ENCODE measurements around the gene PKNOX2.

DNA sequence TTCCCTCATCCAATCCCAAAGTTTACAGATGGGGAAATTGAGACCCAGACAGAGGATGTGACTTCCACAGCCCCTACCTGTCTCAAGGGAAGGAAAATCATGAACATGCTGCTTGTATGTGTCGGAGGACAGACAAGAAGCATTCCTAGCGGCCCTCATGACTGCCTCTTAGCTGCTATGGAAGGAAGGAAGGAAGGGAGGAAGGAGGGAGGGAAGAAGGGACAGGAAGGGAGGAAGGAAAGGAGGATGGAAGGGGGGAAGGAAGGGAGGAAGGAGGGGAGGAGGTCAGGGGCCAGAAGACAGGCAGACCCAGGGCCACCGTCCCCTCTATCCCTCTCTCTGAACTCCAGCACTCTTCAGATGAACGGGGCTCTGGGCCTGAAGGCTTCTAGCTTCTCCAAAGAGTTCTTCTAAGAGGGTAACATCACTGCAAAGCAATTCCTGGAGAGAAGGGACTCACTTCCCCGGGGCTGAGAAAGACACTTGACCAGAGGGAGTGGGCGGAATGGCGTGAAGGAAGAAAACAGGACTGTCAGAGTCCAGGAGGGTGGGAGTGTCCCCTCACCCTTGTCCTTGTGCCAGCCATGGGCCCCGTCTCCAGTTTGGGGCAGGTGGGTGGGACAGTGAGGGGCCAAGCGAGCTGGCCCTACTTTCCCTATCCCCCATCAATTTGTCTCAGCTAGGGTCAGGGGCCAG is 182.2 kb downstream of the PKNOX2 start:
- TF ChIP-seq, protein P1, sequence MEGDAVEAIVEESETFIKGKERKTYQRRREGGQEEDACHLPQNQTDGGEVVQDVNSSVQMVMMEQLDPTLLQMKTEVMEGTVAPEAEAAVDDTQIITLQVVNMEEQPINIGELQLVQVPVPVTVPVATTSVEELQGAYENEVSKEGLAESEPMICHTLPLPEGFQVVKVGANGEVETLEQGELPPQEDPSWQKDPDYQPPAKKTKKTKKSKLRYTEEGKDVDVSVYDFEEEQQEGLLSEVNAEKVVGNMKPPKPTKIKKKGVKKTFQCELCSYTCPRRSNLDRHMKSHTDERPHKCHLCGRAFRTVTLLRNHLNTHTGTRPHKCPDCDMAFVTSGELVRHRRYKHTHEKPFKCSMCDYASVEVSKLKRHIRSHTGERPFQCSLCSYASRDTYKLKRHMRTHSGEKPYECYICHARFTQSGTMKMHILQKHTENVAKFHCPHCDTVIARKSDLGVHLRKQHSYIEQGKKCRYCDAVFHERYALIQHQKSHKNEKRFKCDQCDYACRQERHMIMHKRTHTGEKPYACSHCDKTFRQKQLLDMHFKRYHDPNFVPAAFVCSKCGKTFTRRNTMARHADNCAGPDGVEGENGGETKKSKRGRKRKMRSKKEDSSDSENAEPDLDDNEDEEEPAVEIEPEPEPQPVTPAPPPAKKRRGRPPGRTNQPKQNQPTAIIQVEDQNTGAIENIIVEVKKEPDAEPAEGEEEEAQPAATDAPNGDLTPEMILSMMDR (IDR thresholded peaks at IDR 0.05), result no peak
- TF ChIP-seq TCF7 (CRISPR knock-in tag; IDR thresholded peaks at IDR 0.05; ENCODE audit: low read depth), result no peak
- TF ChIP-seq, protein P2, sequence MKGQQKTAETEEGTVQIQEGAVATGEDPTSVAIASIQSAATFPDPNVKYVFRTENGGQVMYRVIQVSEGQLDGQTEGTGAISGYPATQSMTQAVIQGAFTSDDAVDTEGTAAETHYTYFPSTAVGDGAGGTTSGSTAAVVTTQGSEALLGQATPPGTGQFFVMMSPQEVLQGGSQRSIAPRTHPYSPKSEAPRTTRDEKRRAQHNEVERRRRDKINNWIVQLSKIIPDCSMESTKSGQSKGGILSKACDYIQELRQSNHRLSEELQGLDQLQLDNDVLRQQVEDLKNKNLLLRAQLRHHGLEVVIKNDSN (CRISPR knock-in tag; IDR thresholded peaks at IDR 0.05), result no peak
- TF ChIP-seq, protein P3, sequence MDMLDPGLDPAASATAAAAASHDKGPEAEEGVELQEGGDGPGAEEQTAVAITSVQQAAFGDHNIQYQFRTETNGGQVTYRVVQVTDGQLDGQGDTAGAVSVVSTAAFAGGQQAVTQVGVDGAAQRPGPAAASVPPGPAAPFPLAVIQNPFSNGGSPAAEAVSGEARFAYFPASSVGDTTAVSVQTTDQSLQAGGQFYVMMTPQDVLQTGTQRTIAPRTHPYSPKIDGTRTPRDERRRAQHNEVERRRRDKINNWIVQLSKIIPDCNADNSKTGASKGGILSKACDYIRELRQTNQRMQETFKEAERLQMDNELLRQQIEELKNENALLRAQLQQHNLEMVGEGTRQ (CRISPR knock-in tag; IDR thresholded peaks at IDR 0.05), result no peak
- TF ChIP-seq, protein P4, sequence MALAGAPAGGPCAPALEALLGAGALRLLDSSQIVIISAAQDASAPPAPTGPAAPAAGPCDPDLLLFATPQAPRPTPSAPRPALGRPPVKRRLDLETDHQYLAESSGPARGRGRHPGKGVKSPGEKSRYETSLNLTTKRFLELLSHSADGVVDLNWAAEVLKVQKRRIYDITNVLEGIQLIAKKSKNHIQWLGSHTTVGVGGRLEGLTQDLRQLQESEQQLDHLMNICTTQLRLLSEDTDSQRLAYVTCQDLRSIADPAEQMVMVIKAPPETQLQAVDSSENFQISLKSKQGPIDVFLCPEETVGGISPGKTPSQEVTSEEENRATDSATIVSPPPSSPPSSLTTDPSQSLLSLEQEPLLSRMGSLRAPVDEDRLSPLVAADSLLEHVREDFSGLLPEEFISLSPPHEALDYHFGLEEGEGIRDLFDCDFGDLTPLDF (CRISPR knock-in tag; IDR thresholded peaks at IDR 0.05), result no peak
- TF ChIP-seq, protein P5, sequence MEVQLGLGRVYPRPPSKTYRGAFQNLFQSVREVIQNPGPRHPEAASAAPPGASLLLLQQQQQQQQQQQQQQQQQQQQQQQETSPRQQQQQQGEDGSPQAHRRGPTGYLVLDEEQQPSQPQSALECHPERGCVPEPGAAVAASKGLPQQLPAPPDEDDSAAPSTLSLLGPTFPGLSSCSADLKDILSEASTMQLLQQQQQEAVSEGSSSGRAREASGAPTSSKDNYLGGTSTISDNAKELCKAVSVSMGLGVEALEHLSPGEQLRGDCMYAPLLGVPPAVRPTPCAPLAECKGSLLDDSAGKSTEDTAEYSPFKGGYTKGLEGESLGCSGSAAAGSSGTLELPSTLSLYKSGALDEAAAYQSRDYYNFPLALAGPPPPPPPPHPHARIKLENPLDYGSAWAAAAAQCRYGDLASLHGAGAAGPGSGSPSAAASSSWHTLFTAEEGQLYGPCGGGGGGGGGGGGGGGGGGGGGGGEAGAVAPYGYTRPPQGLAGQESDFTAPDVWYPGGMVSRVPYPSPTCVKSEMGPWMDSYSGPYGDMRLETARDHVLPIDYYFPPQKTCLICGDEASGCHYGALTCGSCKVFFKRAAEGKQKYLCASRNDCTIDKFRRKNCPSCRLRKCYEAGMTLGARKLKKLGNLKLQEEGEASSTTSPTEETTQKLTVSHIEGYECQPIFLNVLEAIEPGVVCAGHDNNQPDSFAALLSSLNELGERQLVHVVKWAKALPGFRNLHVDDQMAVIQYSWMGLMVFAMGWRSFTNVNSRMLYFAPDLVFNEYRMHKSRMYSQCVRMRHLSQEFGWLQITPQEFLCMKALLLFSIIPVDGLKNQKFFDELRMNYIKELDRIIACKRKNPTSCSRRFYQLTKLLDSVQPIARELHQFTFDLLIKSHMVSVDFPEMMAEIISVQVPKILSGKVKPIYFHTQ (CRISPR knock-in tag; IDR thresholded peaks at IDR 0.05), result no peak
- TF ChIP-seq, protein P6, sequence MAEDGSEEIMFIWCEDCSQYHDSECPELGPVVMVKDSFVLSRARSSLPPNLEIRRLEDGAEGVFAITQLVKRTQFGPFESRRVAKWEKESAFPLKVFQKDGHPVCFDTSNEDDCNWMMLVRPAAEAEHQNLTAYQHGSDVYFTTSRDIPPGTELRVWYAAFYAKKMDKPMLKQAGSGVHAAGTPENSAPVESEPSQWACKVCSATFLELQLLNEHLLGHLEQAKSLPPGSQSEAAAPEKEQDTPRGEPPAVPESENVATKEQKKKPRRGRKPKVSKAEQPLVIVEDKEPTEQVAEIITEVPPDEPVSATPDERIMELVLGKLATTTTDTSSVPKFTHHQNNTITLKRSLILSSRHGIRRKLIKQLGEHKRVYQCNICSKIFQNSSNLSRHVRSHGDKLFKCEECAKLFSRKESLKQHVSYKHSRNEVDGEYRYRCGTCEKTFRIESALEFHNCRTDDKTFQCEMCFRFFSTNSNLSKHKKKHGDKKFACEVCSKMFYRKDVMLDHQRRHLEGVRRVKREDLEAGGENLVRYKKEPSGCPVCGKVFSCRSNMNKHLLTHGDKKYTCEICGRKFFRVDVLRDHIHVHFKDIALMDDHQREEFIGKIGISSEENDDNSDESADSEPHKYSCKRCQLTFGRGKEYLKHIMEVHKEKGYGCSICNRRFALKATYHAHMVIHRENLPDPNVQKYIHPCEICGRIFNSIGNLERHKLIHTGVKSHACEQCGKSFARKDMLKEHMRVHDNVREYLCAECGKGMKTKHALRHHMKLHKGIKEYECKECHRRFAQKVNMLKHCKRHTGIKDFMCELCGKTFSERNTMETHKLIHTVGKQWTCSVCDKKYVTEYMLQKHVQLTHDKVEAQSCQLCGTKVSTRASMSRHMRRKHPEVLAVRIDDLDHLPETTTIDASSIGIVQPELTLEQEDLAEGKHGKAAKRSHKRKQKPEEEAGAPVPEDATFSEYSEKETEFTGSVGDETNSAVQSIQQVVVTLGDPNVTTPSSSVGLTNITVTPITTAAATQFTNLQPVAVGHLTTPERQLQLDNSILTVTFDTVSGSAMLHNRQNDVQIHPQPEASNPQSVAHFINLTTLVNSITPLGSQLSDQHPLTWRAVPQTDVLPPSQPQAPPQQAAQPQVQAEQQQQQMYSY (CRISPR knock-in tag; IDR thresholded peaks at IDR 0.05), result no peak

Data from WTC11 (cell line).